HG03064 (cell line): ENCODE results near the gene TIGD2.

Source experiments
- ATAC-seq: cut with Tn5 transposase; IDR thresholded peaks from one replicate; pipeline ENCODE4 v1.9.1; 2021; ENCODE audit warnings: low read depth; ENCODE audit not compliant: unreplicated experiment

Gene TIGD2

GRCh38 chr4:89110986-89111832 is at the start of gene TIGD2:
Gene TIGD2 (plus strand): TSS chr4:89111533. CDS start chr4:89112975, 1,442 bp downstream.
- peak; percentile 92 for ATAC-seq

DNA sequence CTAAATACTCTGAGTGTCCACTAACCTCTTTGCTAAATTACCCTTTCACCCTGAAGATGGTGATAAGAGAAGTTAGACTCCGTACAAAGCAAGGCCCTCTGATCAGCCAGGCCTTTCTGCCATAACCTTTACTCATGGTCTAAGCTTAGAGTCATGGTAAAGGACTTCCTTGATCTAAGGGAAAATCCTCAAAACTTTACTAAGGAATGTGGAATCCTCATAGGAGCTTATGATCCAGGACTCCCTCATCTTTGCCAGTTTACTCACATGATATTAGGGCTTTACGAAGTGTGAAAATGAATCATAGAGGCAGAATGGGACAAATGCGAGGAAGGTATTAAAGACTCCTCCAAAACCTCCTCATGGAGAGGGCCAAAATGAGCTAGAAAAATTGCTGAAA is 46.5 kb upstream of the TIGD2 start:
- no peak for ATAC-seq

GRCh38 chr4:89067417-89067816 is 43.9 kb upstream of the TIGD2 start:
- no peak for ATAC-seq

DNA sequence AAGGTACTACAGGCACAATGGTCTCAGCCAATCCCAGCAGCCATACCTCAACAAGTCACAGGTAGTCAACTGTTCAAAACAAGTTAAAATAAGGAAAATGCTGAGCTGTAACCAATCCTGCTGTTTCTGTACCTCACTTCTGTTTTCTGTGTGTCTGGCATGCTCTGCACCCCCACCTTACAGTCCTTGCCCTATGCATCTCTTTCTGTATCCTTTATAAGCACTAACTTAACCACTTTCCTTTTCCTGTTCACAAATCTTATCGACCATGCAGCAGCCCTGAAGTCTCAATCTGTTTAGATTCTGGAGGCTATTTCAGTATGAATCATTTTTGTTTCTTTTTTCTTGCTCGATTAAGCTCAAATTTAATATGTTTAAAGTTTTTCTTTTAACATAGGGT is 41.9 kb upstream of the TIGD2 start:
- peak; percentile 90 for ATAC-seq

- peak; percentile 49 for ATAC-seq
Observed at GRCh38 chr4:89070041-89070440, 41.3 kb upstream of the TIGD2 start.

GRCh38 chr4:89071311-89071710 is 40.0 kb upstream of the TIGD2 start:
- ATAC-seq: no peak

GRCh38 chr4:89072921-89073320 is 38.4 kb upstream of the TIGD2 start:
- ATAC-seq: no peak

- no peak for ATAC-seq
Observed at GRCh38 chr4:89077761-89078160, 33.6 kb upstream of the TIGD2 start.

DNA sequence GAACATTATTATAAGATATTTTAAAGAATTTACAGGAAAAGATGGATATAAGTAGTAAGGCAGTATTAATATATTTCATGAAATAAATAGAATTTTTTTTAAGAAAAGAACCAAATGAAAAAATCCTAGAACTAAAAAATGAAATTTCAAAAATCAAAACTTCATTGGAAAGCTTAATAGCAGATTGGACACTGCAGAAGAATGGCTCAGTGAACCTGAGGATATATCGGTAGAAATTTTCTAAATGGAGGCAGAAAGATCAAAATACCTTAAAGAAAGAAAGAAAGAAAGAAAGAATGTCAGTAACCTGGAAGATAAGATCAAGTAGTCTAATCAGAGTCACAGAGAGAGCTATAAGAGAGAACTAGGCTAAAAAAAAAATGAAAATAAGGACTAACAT is 33.0 kb upstream of the TIGD2 start:
- no peak for ATAC-seq

DNA sequence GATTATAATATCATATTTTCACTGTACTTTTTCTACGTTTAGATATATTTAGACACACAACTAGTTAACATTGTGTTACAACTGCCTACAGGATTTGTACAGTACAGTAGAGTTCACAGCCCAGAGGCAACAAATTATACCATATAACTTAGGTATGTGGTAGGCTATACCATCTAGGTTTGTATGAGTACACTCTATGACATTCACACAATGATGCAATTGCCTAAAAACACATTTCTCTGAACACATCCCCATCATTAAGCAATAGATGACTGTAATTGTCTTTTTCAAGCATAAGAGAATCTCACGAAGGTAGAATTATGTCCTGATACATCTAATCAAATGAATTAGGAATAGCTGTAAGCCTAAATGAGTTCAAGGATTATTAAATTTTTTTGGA is 12.3 kb upstream of the TIGD2 start:
- ATAC-seq: no peak

GRCh38 chr4:89099471-89099870 is 11.9 kb upstream of the TIGD2 start:
- no peak for ATAC-seq

DNA sequence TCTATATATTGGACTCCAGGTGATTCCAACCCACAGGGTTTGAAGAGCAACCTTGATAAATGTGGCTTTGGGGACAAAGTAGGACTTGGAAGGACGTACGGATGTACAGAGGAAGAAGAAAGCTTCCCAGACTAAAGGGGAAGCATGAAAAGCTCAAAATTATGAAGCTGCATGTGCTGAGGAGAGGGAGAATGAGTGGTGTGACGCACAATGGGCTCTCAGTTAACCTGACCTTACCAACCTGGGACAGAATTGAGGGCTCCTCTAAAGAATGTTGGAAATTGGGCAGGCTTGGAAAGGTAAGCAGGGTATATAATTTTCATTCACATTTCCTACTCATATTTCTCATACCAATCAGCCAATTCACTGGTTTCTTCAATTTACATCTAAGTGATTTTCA is 10.5 kb upstream of the TIGD2 start:
- ATAC-seq: peak; percentile 22

- ATAC-seq: peak; percentile 90
Observed at GRCh38 chr4:89101256-89102161, 9.8 kb upstream of the TIGD2 start.

GRCh38 chr4:89105726-89106125 is 5.6 kb upstream of the TIGD2 start:
- ATAC-seq: no peak

GRCh38 chr4:89108091-89108490 is 3.2 kb upstream of the TIGD2 start:
- ATAC-seq: no peak

DNA sequence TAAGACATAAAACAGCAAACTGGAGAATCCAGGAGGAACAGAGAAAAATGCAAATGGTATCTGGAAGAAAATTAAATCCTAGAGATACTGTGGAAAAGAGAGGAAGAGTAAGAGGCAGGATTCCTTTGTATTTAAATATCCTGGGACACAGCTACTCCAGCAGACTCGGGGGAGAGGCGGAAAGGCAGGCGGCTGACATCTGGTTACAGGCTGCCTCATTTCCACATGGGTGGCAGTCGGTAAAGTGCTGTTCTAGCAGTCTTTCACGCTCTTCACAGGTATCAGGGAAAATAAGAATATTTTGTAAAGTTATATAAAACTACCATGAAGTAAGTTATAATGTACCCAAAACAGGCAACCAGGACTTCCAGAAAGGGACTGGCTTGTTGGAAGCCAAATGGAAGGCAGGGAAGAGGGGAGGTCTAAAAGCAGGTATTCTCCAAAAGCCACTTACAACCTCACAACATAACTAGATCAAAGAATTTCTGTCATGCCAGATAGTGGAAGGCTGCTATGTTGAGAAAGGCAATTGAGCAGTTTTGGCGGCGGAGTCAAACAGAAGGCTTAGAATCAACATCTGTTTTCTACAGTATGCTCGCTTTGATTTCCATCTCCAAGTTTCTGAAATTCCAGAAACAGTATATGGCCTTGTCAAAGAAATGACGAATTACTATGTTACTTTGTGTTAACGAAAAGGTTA is 1.3 kb upstream of the TIGD2 start:
- no peak for ATAC-seq

GRCh38 chr4:89110541-89110985 is 770 bp upstream of the TIGD2 start:
- no peak for ATAC-seq

- ATAC-seq: no peak
Observed at GRCh38 chr4:89111833-89112563, 665 bp downstream of the TIGD2 start.

GRCh38 chr4:89113415-89113814 is 2.1 kb downstream of the TIGD2 start:
- ATAC-seq: no peak

GRCh38 chr4:89114100-89114499 is 2.8 kb downstream of the TIGD2 start:
- ATAC-seq: no peak
